GM12873 (cell line): Measurements from ENCODE around the gene NUP58.

Experiments
- CTCF ChIP-seq: IDR thresholded peaks from 2 replicates; pipeline ENCODE4 v1.5.1; 2012; ENCODE audit warnings: low read depth, mild to moderate bottlenecking, moderate library complexity, low read length, control low read depth; ENCODE audit not compliant: insufficient read depth; ENCODE audit errors: missing control alignments

NUP58 gene

GRCh38 chr13:25365720-25366235, 64.4 kb downstream of the NUP58 start:
- TF ChIP-seq CTCF, result no peak

DNA sequence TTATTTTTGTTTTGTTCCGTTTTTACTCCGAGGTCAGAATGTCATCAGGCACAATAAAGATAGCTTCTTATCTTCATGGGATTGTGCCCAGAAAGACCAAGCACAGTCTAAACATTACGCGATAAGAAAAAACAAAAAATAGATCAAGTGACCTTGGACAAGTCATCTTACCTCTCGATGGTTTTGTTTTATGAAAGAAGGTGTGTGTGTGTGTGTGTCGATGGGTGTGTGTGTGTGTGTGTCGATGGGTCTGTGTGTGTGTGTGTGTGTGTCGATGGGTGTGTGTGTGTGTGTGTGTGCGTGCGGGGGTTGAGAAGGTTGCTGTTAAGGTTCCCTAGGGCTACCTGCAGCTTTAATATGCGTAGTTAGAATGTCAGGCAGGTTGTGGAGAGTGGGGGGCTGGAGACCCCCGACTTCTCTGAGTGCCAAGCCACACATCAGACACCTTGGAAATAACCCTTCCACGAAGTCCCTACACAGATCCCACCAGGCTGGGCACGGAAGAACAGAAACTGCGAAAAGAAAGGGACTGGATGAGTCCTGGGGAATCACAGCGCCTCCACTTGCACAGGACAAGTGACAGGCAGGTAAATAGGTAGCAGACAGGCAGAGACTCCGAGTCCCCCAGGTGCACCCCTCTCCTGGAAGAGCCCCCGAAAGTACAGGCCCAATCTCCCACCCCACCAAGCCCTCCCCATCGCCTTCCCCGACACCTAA, 69.9 kb downstream of the NUP58 start:
- no peak for TF ChIP-seq CTCF

DNA sequence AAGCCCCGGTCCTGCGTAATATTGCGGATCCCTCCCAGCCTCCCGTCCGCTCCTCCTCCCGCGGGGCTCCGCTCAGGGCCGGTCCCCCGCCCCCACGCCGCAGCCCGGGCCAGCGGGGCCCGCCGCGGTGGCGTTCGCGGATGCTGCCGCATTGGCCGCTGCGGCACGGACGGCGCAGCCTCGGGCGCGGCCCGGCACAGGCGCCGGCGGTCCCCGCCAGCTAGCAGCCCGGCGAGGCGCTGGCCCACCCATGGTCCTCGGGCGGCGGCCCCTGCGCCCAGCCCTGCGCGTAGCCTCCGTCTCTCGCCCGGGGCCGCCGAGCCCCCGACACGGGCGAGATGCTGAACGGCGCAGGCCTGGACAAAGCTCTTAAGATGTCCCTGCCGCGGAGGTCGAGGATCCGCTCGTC, 70.5 kb downstream of the NUP58 start, which contains the start of gene ATP8A2:
ATP8A2 (plus strand) TSS at position 100 of the 409 bp plus-strand sequence; CDS start at position 339, 239 bp downstream.
- TF ChIP-seq CTCF, result no peak

DNA sequence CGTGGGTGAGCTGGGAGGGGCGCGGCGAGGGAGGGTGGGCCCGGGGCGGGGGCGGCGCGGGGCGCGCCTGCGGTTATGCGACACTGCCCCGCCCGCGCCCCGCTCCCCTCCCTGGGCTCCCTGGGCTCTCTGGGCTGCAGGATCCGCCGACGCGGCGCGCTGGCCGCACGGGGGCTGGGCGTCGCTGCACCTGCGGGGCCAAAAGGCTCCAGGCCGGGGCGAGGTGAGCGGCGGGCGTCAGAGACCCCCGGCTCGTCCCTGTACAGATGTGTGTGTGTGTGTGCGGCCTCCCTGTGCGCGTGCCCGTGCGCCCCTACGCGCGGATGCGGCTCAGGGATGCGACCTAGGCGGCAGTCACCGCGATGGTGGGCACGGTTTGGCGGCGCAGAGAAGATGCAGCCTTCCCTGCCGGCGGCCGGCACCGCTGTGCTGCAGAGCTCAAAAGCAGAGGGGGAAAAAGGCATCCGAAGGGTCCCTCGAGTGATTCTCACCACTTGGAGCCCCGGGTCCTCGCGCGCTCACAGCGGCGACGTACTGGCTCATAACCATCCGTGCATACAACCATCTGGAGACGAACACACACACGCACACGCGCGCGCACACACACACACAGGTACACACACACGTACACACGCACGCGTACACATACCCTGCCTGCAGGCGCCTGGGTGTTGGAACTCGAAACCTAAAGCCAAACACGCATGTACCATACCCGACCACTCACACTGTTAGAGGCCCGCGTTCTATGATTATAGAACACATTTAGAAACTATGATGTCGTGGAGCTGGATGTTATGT, 71.1 kb downstream of the NUP58 start:
- no peak for TF ChIP-seq CTCF

DNA sequence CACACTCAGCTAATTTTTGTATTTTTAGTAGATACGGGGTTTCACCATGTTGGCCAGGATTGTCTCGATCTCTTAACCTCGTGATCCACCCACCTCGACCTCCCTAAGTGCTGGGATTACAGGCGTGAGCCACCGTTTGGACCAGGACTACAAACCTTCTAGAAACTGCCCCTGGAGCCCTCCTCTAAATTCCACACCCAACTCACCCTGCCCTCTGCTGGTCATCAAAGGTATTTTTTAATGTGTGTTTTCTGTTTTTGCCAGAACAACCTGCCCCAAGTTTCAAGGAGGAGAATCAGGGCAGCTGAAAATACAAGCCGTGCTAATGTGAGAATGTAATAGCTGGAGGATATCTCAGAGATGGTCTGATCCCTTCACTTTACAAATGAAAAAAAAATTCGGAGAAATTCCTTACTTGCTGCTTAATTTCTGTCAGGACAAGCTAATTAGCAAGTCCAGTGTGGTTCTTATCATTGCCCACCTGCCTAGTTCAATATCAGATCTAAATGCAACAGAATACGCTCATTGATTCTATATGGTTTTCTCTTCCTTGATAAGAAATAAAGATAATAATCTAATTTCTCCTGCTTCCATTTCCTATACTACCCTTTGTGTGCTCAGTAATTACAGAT, 74.4 kb downstream of the NUP58 start:
- peak; percentile 65 for TF ChIP-seq CTCF

DNA sequence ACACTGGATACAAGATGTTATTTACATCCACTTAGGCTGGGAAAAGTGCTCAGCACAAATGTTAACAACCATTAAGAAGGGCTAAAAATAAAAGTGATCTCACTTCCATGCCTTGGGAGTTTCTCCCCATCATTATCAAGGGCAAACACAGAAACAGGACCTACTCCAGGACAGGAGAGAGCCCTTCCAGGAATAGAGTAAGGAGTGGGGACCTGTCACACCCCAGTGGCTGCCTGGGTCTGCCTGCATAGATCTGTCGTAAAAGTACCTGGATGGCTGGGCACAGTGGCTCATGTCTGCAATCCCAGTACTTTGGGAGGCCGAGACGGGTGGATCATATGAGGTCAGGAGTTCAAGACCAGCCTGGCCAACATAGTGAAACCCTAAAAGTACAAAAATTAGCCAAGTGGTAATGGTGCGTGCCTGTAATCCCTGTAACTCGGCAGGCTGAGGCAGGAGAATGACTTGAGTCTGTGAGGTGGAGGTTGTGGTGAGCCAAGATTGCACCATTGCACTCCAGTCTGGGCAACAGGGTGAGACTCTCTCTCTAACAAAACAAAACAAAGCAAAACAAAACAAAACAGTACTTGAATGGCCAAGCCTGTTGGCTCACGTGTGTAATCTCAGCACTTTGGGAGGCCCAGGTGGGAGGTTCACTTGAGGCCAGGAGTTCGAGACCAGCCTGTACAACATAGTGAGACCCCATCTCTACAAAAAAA, 76.0 kb downstream of the NUP58 start:
- TF ChIP-seq CTCF, result no peak
